ENCODE results near the gene SUN3. TPM values are rescaled to one million over a fixed set of nuclear protein-coding genes. Genes with fewer than 3 reads are reported as not detected.

SUN3 gene
- total RNA-seq, 1 experiment from 2014 or later = not detected

- H3K4me1 Mint-ChIP-seq = peaks cover 23% of the 10 kb centered on the region
- CTCF ChIA-PET = no interaction called here
- no peak for TF ChIP-seq IRF2 (CRISPR knock-in tag; IDR thresholded peaks at IDR 0.05; ENCODE audit: borderline replicate concordance, low read depth)
- TF ChIP-seq ATF1 (CRISPR knock-in tag; IDR thresholded peaks at IDR 0.05) = no peak
- no peak for TF ChIP-seq ATF3 (CRISPR knock-in tag; conservative IDR thresholded peaks at IDR 0.05)
- no peak for TF ChIP-seq CREB1 (CRISPR knock-in tag; IDR thresholded peaks at IDR 0.05)
- TF ChIP-seq ZNF423 (CRISPR knock-in tag; IDR thresholded peaks at IDR 0.05) = no peak
- H3K27ac Mint-ChIP-seq = no peak overlapping the region
- H3K27me3 Mint-ChIP-seq (ENCODE audit: low read depth) = no peaks in the 10 kb centered on the region; the same call in 1 of the 2 replicates
- peaks cover 14% of the 10 kb centered on the region for H3K9me3 Mint-ChIP-seq
- POLR2A ChIA-PET = no interaction called here
- DNase-seq (ENCODE audit: low spot score) (no peak), ATAC-seq (no peak; the same call in 1 of the 2 replicates)
- no peak overlapping the region for H3K4me3 Mint-ChIP-seq
- H3K36me3 Mint-ChIP-seq = peaks cover 44% of the 10 kb centered on the region
Measured at GRCh38 chr7:47956220-47956619, 72.7 kb downstream of the SUN3 start.

GRCh38 chr7:47954231-47954911 lies 74.5 kb downstream of the SUN3 start:
- ATAC-seq (no peak), DNase-seq (ENCODE audit: low spot score) (no peak)
- peaks cover 36% of the 10 kb centered on the region for H3K4me1 Mint-ChIP-seq
- CTCF ChIA-PET = interaction anchor here (2.0 kb wide), 1 partner anchor 14 kb away, joined by 7 read pairs; no protein-coding TSS in a partner anchor
- TF ChIP-seq TEAD1 (CRISPR knock-in tag; IDR thresholded peaks at IDR 0.05) (no peak), MXD4 (CRISPR knock-in tag; IDR thresholded peaks at IDR 0.05; ENCODE audit: borderline replicate concordance) (no peak), TEAD4 (CRISPR knock-in tag; IDR thresholded peaks at IDR 0.05) (no peak), ESRRA (CRISPR knock-in tag; IDR thresholded peaks at IDR 0.05; ENCODE audit: borderline replicate concordance) (no peak), SMAD3 (CRISPR knock-in tag; IDR thresholded peaks at IDR 0.05; ENCODE audit: borderline replicate concordance) (no peak), SP1 (CRISPR knock-in tag; conservative IDR thresholded peaks at IDR 0.05) (no peak), OVOL2 (CRISPR knock-in tag; IDR thresholded peaks at IDR 0.05; ENCODE audit: borderline replicate concordance) (no peak), ZNF423 (CRISPR knock-in tag; IDR thresholded peaks at IDR 0.05) (no peak), USF1 (CRISPR knock-in tag; IDR thresholded peaks at IDR 0.05) (no peak), AFF4 (CRISPR knock-in tag; IDR thresholded peaks at IDR 0.05; ENCODE audit: borderline replicate concordance) (no peak), PRDM15 (CRISPR knock-in tag; IDR thresholded peaks at IDR 0.05) (no peak), NFE2L1 (CRISPR knock-in tag; IDR thresholded peaks at IDR 0.05) (no peak), TP53 (CRISPR knock-in tag; IDR thresholded peaks at IDR 0.05) (no peak), ZMAT4 (CRISPR knock-in tag; IDR thresholded peaks at IDR 0.05) (no peak), CREB1 (CRISPR knock-in tag; IDR thresholded peaks at IDR 0.05) (no peak), PREB (CRISPR knock-in tag; IDR thresholded peaks at IDR 0.05; ENCODE audit: borderline replicate concordance) (no peak), NR2C2 (CRISPR knock-in tag; IDR thresholded peaks at IDR 0.05) (no peak), E2F1 (CRISPR knock-in tag; IDR thresholded peaks at IDR 0.05) (no peak)
- H3K36me3 Mint-ChIP-seq = peaks cover 35% of the 10 kb centered on the region
- H3K9me3 Mint-ChIP-seq = peaks cover 7% of the 10 kb centered on the region
- POLR2A ChIA-PET = no interaction called here
- H3K27me3 Mint-ChIP-seq (ENCODE audit: low read depth) = no peaks in the 10 kb centered on the region; the same call in 1 of the 2 replicates
- H3K27ac Mint-ChIP-seq = no peak overlapping the region
- H3K4me3 Mint-ChIP-seq = no peak overlapping the region
